Colonic mucosa (tissue), 4 donors: ENCODE data around the gene ELMO1. TPM values are rescaled to one million over a fixed set of nuclear protein-coding genes. Genes with fewer than 3 reads are reported as not detected.

Source experiments
- DNase-seq: peaks from one replicate; pipeline ENCODE4 v3.0.0-alpha.2; 2020
- H3K27ac ChIP-seq: fragments of 200-600 bp; one replicate; pipeline ENCODE4 v1.8.0; 2021
- H3K27me3 ChIP-seq: fragments of 200-600 bp; one replicate; pipeline ENCODE4 v1.8.0; 2021
- H3K36me3 ChIP-seq: fragments of 200-600 bp; one replicate; pipeline ENCODE4 v1.8.0; 2021
- H3K4me1 ChIP-seq: fragments of 200-600 bp; one replicate; pipeline ENCODE4 v1.8.0; 2021; ENCODE audit warnings: mild to moderate bottlenecking
- H3K4me3 ChIP-seq: fragments of 200-600 bp; one replicate; pipeline ENCODE4 v1.8.0; 2021
- H3K9ac ChIP-seq, 2 donors: one replicate each; pipeline ENCODE4 v1.7.0; 2013; ENCODE audit warnings: control low read depth in 2 of 2, low read depth in 2 of 2, low read length in 2 of 2
- H3K9me3 ChIP-seq: fragments of 200-600 bp; one replicate; pipeline ENCODE4 v1.8.0; 2021
- intact Hi-C: fragments of 100-400 bp; cut with DNase I; formaldehyde crosslinking; loops from one replicate; pipeline ENCODE4 v1.14.1; 2022
- total RNA-seq, 2 donors: library from RNA; stranded (reverse); fragmentation: NEBNext Ultra II Directional in 1 of 2; extraction: Animal tissue kit (Norgen Biotek cat#: 25700) in 1 of 2; gene quantifications; one replicate each; pipeline ENCODE4 v1.2.1, GENCODE V29; 2021
- TF ChIP-seq, protein P1 (sequence below): fragments of 200-600 bp; IDR thresholded peaks from one replicate; pipeline ENCODE4 v1.8.0; 2022; ENCODE audit warnings: antibody characterized with exemption, mild to moderate bottlenecking
- donor health status: healthy.
- donor health status: DM: no; HTN: no; CAD: no.
- donor health status: DM: no; HTN: no; CAD: no.

Gene ELMO1
- total RNA-seq, 2 donors from 2014 or later = 4.2 to 4.7 TPM

GRCh38 chr7:37448011-37448635, 541 bp downstream of the ELMO1 start:
- no peaks in the 10 kb centered on the region for H3K4me1 ChIP-seq
- intact Hi-C loops = no loop called here
- no peaks in the 10 kb centered on the region for H3K36me3 ChIP-seq
- no peak for DNase-seq
- H3K9me3 ChIP-seq = no peaks in the 10 kb centered on the region
- H3K9ac ChIP-seq = peak overlapping the region; percentile 62 to 87
- peaks cover 12% of the 10 kb centered on the region for H3K27me3 ChIP-seq
- TF ChIP-seq, protein P1, sequence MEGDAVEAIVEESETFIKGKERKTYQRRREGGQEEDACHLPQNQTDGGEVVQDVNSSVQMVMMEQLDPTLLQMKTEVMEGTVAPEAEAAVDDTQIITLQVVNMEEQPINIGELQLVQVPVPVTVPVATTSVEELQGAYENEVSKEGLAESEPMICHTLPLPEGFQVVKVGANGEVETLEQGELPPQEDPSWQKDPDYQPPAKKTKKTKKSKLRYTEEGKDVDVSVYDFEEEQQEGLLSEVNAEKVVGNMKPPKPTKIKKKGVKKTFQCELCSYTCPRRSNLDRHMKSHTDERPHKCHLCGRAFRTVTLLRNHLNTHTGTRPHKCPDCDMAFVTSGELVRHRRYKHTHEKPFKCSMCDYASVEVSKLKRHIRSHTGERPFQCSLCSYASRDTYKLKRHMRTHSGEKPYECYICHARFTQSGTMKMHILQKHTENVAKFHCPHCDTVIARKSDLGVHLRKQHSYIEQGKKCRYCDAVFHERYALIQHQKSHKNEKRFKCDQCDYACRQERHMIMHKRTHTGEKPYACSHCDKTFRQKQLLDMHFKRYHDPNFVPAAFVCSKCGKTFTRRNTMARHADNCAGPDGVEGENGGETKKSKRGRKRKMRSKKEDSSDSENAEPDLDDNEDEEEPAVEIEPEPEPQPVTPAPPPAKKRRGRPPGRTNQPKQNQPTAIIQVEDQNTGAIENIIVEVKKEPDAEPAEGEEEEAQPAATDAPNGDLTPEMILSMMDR = no peak
- peak overlapping the region; percentile 83 for H3K27ac ChIP-seq
- H3K4me3 ChIP-seq = peak overlapping the region; percentile 65

DNA sequence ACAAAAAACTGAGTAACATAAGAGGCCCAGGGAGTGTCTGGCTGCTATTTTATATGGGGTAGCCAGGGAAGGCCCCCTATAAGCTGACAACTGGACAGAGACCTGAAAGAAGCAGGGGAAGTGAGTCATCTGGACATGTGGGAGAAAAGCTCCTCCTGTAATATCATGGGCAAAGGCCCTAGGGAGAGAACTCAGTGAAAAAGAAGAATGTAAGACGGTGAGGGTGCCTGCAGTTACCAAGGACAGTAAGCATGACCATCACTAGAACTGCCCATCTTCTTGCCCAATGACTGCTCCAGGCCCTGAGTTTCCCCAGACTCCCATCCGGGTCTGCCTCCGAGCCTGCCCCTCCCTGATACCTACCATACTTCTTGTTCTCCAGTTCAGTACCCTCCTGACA, 2.3 kb downstream of the ELMO1 start:
- no peak for DNase-seq
- Histone ChIP-seq H3K27me3 (peaks cover 12% of the 10 kb centered on the region), H3K4me1 (no peaks in the 10 kb centered on the region), H3K36me3 (no peaks in the 10 kb centered on the region), H3K27ac (no peak overlapping the region), H3K9ac (no peak overlapping the region), H3K4me3 (no peak overlapping the region), H3K9me3 (no peaks in the 10 kb centered on the region)
- TF ChIP-seq, protein P1 = no peak
- intact Hi-C loops = no loop called here

DNA sequence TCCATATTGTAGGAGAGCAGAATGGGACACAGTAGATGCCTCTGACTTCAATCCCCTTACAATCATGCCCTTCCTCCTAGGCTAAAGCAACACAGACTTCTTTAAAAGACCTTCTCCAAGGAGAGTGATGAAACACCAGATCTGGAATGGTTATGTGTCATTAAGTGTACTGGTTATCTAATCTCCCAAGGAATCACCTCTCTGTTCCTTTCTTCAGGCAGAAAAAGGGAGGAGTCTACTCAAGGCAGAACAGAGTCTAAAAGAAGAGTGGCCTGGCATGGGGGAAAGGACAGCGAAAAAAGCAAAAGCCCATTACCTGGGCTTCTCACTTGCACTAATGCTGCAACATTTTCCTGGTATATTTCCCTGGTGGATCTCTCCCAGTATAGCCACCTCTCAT, 2.9 kb downstream of the ELMO1 start:
- H3K36me3 ChIP-seq = no peaks in the 10 kb centered on the region
- no peaks in the 10 kb centered on the region for H3K9me3 ChIP-seq
- TF ChIP-seq, protein P1 = no peak
- H3K4me1 ChIP-seq = no peaks in the 10 kb centered on the region
- peaks cover 12% of the 10 kb centered on the region for H3K27me3 ChIP-seq
- peak overlapping the region; percentile 27 for H3K27ac ChIP-seq
- intact Hi-C loops = no loop called here
- no peak overlapping the region for H3K9ac ChIP-seq
- DNase-seq = no peak
- H3K4me3 ChIP-seq = no peak overlapping the region

- intact Hi-C loops = no loop called here
- H3K9ac ChIP-seq = no peak overlapping the region
- peaks cover 12% of the 10 kb centered on the region for H3K27me3 ChIP-seq
- no peak for DNase-seq
- TF ChIP-seq, protein P1 = no peak
- H3K4me3 ChIP-seq = no peak overlapping the region
- H3K9me3 ChIP-seq = no peaks in the 10 kb centered on the region
- H3K36me3 ChIP-seq = no peaks in the 10 kb centered on the region
- peak overlapping the region; percentile 27 for H3K27ac ChIP-seq
- H3K4me1 ChIP-seq = no peaks in the 10 kb centered on the region
These were observed 3.5 kb downstream of the ELMO1 start for GRCh38 chr7:37445064-37445723.

- no peaks in the 10 kb centered on the region for H3K36me3 ChIP-seq
- H3K4me3 ChIP-seq = no peak overlapping the region
- TF ChIP-seq, protein P1 = no peak
- no peak overlapping the region for H3K9ac ChIP-seq
- no peak overlapping the region for H3K27ac ChIP-seq
- DNase-seq = no peak
- no peaks in the 10 kb centered on the region for H3K9me3 ChIP-seq
- H3K27me3 ChIP-seq = peaks cover 7% of the 10 kb centered on the region
- intact Hi-C loops = no loop called here
- no peaks in the 10 kb centered on the region for H3K4me1 ChIP-seq
These were observed 5.0 kb downstream of the ELMO1 start for GRCh38 chr7:37443627-37444026.
